ENCODE results near the gene FADS2. TPM values are rescaled to one million over a fixed set of nuclear protein-coding genes. Genes with fewer than 3 reads are reported as not detected.

FADS2 gene
- total and polyA plus RNA-seq, 2 of the 13 experiments (the other 11 are each of a cell fraction or from before 2014, with no cell fraction given) = 90.1 to 124 TPM

GRCh38 chr11:61791737-61792309 is 36.3 kb upstream of the FADS2 start (continued):
- TF ChIP-seq ZNF501 (CRISPR knock-in tag; IDR thresholded peaks at IDR 0.05) (no peak), PLSCR1 (CRISPR knock-in tag; IDR thresholded peaks at IDR 0.05; ENCODE audit: borderline replicate concordance) (no peak), NR3C1 (CRISPR knock-in tag; IDR thresholded peaks at IDR 0.05) (no peak), SYNCRIP (IDR thresholded peaks at IDR 0.05; ENCODE audit: insufficient read depth, low read depth, low read length) (no peak), SIN3B (IDR thresholded peaks at IDR 0.05; ENCODE audit: low read length) (no peak), ZNF274 (CRISPR knock-in tag; IDR thresholded peaks at IDR 0.05) (no peak), RFX1 (IDR thresholded peaks at IDR 0.05) (no peak), ZBTB1 (CRISPR knock-in tag; IDR thresholded peaks at IDR 0.05; ENCODE audit: borderline replicate concordance) (no peak), NBN (conservative IDR thresholded peaks at IDR 0.05) (no peak), ZNF710 (CRISPR knock-in tag; IDR thresholded peaks at IDR 0.05; ENCODE audit: borderline replicate concordance) (no peak), SP5 (CRISPR knock-in tag; IDR thresholded peaks at IDR 0.05; ENCODE audit: borderline replicate concordance, low read depth) (peak; percentile 47; the same call in 1 of the 2 replicates), ZNF564 (CRISPR knock-in tag; IDR thresholded peaks at IDR 0.05) (peak; percentile 30; the same call in 1 of the 2 replicates), ZNF891 (CRISPR knock-in tag; IDR thresholded peaks at IDR 0.05) (no peak), ZNF20 (CRISPR knock-in tag; IDR thresholded peaks at IDR 0.05) (no peak), DMAP1 (CRISPR knock-in tag; IDR thresholded peaks at IDR 0.05) (no peak; the same call in 1 of the 2 replicates), RBFOX2 (IDR thresholded peaks at IDR 0.05; ENCODE audit: low read depth, low read length) (peak; percentile 53), ZNF766 (CRISPR knock-in tag; IDR thresholded peaks at IDR 0.05; ENCODE audit: borderline replicate concordance) (no peak)
- TF ChIP-seq, protein P1, sequence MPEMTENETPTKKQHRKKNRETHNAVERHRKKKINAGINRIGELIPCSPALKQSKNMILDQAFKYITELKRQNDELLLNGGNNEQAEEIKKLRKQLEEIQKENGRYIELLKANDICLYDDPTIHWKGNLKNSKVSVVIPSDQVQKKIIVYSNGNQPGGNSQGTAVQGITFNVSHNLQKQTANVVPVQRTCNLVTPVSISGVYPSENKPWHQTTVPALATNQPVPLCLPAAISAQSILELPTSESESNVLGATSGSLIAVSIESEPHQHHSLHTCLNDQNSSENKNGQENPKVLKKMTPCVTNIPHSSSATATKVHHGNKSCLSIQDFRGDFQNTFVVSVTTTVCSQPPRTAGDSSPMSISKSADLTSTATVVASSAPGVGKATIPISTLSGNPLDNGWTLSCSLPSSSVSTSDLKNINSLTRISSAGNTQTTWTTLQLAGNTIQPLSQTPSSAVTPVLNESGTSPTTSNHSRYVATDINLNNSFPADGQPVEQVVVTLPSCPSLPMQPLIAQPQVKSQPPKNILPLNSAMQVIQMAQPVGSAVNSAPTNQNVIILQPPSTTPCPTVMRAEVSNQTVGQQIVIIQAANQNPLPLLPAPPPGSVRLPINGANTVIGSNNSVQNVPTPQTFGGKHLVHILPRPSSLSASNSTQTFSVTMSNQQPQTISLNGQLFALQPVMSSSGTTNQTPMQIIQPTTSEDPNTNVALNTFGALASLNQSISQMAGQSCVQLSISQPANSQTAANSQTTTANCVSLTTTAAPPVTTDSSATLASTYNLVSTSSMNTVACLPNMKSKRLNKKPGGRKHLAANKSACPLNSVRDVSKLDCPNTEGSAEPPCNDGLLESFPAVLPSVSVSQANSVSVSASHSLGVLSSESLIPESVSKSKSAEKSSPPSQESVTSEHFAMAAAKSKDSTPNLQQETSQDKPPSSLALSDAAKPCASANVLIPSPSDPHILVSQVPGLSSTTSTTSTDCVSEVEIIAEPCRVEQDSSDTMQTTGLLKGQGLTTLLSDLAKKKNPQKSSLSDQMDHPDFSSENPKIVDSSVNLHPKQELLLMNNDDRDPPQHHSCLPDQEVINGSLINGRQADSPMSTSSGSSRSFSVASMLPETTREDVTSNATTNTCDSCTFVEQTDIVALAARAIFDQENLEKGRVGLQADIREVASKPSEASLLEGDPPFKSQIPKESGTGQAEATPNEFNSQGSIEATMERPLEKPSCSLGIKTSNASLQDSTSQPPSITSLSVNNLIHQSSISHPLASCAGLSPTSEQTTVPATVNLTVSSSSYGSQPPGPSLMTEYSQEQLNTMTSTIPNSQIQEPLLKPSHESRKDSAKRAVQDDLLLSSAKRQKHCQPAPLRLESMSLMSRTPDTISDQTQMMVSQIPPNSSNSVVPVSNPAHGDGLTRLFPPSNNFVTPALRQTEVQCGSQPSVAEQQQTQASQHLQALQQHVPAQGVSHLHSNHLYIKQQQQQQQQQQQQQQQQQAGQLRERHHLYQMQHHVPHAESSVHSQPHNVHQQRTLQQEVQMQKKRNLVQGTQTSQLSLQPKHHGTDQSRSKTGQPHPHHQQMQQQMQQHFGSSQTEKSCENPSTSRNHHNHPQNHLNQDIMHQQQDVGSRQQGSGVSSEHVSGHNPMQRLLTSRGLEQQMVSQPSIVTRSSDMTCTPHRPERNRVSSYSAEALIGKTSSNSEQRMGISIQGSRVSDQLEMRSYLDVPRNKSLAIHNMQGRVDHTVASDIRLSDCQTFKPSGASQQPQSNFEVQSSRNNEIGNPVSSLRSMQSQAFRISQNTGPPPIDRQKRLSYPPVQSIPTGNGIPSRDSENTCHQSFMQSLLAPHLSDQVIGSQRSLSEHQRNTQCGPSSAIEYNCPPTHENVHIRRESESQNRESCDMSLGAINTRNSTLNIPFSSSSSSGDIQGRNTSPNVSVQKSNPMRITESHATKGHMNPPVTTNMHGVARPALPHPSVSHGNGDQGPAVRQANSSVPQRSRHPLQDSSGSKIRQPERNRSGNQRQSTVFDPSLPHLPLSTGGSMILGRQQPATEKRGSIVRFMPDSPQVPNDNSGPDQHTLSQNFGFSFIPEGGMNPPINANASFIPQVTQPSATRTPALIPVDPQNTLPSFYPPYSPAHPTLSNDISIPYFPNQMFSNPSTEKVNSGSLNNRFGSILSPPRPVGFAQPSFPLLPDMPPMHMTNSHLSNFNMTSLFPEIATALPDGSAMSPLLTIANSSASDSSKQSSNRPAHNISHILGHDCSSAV (CRISPR knock-in tag; IDR thresholded peaks at IDR 0.05; ENCODE audit: borderline replicate concordance) = peak; percentile 2; the same call in 1 of the 2 replicates
- TF ChIP-seq, protein P2, sequence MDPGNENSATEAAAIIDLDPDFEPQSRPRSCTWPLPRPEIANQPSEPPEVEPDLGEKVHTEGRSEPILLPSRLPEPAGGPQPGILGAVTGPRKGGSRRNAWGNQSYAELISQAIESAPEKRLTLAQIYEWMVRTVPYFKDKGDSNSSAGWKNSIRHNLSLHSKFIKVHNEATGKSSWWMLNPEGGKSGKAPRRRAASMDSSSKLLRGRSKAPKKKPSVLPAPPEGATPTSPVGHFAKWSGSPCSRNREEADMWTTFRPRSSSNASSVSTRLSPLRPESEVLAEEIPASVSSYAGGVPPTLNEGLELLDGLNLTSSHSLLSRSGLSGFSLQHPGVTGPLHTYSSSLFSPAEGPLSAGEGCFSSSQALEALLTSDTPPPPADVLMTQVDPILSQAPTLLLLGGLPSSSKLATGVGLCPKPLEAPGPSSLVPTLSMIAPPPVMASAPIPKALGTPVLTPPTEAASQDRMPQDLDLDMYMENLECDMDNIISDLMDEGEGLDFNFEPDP (CRISPR knock-in tag; conservative IDR thresholded peaks at IDR 0.05) = no peak

All from HepG2 (cell line).